HEK293T (cell line): ENCODE results near the gene BCAP31.

Experiments used
- CTCF ChIA-PET: fragments of 350-600 bp; formaldehyde crosslinking; extraction: SDS; loops from one replicate; lab custom pipeline; 2021; ENCODE audit warnings: antibody characterized with exemption, inconsistent platforms; lab: Yijun Ruan, JAX
- POLR2A ChIA-PET: fragments of 350-600 bp; formaldehyde crosslinking; extraction: SDS; loops from one replicate; lab custom pipeline; 2020; ENCODE audit warnings: antibody characterized with exemption, inconsistent platforms; lab: Yijun Ruan, JAX
- DNase-seq: peaks from one replicate; pipeline ENCODE4 v3.0.0; 2012; ENCODE audit warnings: mixed read lengths; ENCODE audit errors: extremely low spot score
- ARNT ChIP-seq: fragments of 450-650 bp; IDR thresholded peaks from 2 replicates; pipeline ENCODE4 v1.6.1; 2017; ENCODE audit warnings: mild to moderate bottlenecking
- BHLHE40 ChIP-seq: fragments of 450-650 bp; IDR thresholded peaks from 2 replicates; pipeline ENCODE4 v1.6.1; 2016; ENCODE audit warnings: mild to moderate bottlenecking, moderate library complexity, borderline replicate concordance
- CTBP1 ChIP-seq: fragments of 450-650 bp; IDR thresholded peaks from 2 replicates; pipeline ENCODE4 v1.6.1; 2016; ENCODE audit warnings: borderline replicate concordance
- ELF4 ChIP-seq: fragments of 450-650 bp; IDR thresholded peaks from 2 replicates; pipeline ENCODE4 v1.6.1; 2017; ENCODE audit warnings: antibody characterized with exemption
- FOXA1 ChIP-seq: fragments of 450-650 bp; IDR thresholded peaks from 2 replicates; pipeline ENCODE4 v1.6.1; 2016; ENCODE audit warnings: mild to moderate bottlenecking
- FOXK2 ChIP-seq: fragments of 450-650 bp; IDR thresholded peaks from 2 replicates; pipeline ENCODE4 v1.6.1; 2016; ENCODE audit warnings: mild to moderate bottlenecking
- FOXM1 ChIP-seq: fragments of 450-650 bp; IDR thresholded peaks from 2 replicates; pipeline ENCODE4 v1.6.1; 2017; ENCODE audit warnings: mild to moderate bottlenecking, borderline replicate concordance
- HDGF ChIP-seq: fragments of 450-650 bp; IDR thresholded peaks from 2 replicates; pipeline ENCODE4 v1.6.1; 2017; ENCODE audit warnings: antibody characterized with exemption, borderline replicate concordance
- L3MBTL2 ChIP-seq: fragments of 450-650 bp; conservative IDR thresholded peaks from 2 replicates; pipeline ENCODE4 v1.6.1; 2016; ENCODE audit warnings: mild to moderate bottlenecking
- LEF1 ChIP-seq: fragments of 450-650 bp; IDR thresholded peaks from 2 replicates; pipeline ENCODE4 v1.6.1; 2017; ENCODE audit warnings: mild to moderate bottlenecking, borderline replicate concordance
- NFRKB ChIP-seq: fragments of 450-650 bp; IDR thresholded peaks from 2 replicates; pipeline ENCODE4 v1.6.1; 2016; ENCODE audit warnings: mild to moderate bottlenecking, moderate library complexity
- SP1 ChIP-seq: fragments of 450-650 bp; IDR thresholded peaks from 2 replicates; pipeline ENCODE4 v1.6.1; 2017
- SUZ12 ChIP-seq: fragments of 450-650 bp; IDR thresholded peaks from 2 replicates; pipeline ENCODE4 v1.6.1; 2016; ENCODE audit warnings: mild to moderate bottlenecking
- TARDBP ChIP-seq: fragments of 450-650 bp; IDR thresholded peaks from 2 replicates; pipeline ENCODE4 v1.6.1; 2016
- ZNF384 ChIP-seq: fragments of 450-650 bp; IDR thresholded peaks from 2 replicates; pipeline ENCODE4 v1.6.1; 2016
- TF ChIP-seq, protein P1 (sequence below): fragments of 450-650 bp; IDR thresholded peaks from 2 replicates; pipeline ENCODE4 v1.6.1; 2016

The BCAP31 gene

GRCh38 chrX:153671589-153672530 is 52.3 kb downstream of the BCAP31 start:
- no peak for DNase-seq
- ChIA-PET CTCF (interaction anchor here (1.3 to 1.8 kb wide), 2 partner anchors 63 to 133 kb away, joined by 3 to 5 read pairs; no protein-coding TSS in a partner anchor), POLR2A (no interaction called here)
- TF ChIP-seq L3MBTL2 (no peak), FOXK2 (no peak), SP1 (no peak), ELF4 (no peak), NFRKB (no peak), SUZ12 (no peak), FOXM1 (no peak), ARNT (no peak), BHLHE40 (no peak)
- TF ChIP-seq, protein P1, sequence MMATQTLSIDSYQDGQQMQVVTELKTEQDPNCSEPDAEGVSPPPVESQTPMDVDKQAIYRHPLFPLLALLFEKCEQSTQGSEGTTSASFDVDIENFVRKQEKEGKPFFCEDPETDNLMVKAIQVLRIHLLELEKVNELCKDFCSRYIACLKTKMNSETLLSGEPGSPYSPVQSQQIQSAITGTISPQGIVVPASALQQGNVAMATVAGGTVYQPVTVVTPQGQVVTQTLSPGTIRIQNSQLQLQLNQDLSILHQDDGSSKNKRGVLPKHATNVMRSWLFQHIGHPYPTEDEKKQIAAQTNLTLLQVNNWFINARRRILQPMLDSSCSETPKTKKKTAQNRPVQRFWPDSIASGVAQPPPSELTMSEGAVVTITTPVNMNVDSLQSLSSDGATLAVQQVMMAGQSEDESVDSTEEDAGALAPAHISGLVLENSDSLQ: no peak

DNA sequence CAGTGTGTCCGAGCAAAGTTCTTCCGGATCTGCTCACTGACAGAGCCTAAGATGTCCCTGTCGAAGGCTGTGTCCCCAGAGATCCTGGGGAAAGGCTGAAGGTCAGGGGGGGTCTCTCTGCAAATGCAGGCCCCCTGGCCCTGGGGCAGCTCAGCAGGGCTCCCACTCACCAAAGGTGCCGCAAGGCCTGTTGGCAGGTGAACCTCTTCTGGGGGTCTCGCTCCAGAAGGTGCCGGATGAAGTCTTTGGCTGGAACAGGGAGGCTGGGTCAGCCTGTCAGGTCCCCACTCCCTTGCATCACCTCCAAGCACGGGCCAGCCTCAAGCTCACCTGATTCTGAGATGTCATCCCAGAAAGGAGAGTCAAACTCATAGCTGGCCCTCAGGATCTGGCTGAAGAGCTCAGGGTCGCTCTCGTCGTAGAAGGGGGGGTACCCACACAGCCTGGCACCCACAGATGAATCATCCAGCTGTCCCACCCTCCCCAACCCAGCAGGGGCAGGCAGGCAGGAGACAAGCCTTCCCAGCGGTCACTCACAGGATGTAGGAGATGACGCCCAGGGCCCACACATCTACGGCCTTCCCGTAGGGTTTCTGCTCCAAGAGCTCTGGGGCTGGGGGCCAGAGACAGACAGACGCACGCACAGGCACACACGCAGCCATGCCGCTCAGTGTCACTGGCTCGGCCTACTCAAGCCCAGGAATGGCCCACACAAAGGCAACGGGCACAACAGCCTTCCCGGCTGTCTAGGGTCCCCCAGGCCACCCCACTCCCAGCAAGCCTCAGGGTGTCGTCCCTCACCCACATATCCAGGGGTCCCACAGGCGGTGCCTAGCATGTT is 53.2 kb downstream of the BCAP31 start:
- DNase-seq: no peak
- POLR2A ChIA-PET: no interaction called here
- CTCF ChIA-PET: interaction anchor here (1.3 to 2.4 kb wide), 3 partner anchors 14 to 132 kb away, joined by 3 to 10 read pairs (median 5); no protein-coding TSS in a partner anchor
- TF ChIP-seq CTBP1 (no peak), ELF4 (no peak), LEF1 (no peak), ARNT (no peak), BHLHE40 (no peak), L3MBTL2 (no peak), FOXA1 (no peak), HDGF (no peak), SUZ12 (no peak), SP1 (no peak), FOXK2 (no peak), NFRKB (no peak), ZNF384 (no peak), TARDBP (no peak), FOXM1 (no peak)
- TF ChIP-seq, protein P1: no peak

- ChIA-PET POLR2A (no interaction called here), CTCF (interaction anchor here (0.6 to 3.1 kb wide), 12 partner anchors 13 to 180 kb away, joined by 3 to 17 read pairs (median 4); partner anchors contain the start of gene SLC6A8)
- DNase-seq: no peak
- no peak for TF ChIP-seq BHLHE40
- TF ChIP-seq SP1: no peak
- no peak for TF ChIP-seq NFRKB
- no peak for TF ChIP-seq CTBP1
- no peak for TF ChIP-seq SUZ12
- TF ChIP-seq ZNF384: no peak
- no peak for TF ChIP-seq FOXM1
- TF ChIP-seq L3MBTL2: no peak
- TF ChIP-seq ARNT: no peak
- TF ChIP-seq LEF1: no peak
- no peak for TF ChIP-seq ELF4
- TF ChIP-seq, protein P1: no peak
- no peak for TF ChIP-seq FOXK2
- no peak for TF ChIP-seq FOXA1
- TF ChIP-seq HDGF: no peak
- no peak for TF ChIP-seq TARDBP
Observed at GRCh38 chrX:153669901-153670731, 54.1 kb downstream of the BCAP31 start.

DNA sequence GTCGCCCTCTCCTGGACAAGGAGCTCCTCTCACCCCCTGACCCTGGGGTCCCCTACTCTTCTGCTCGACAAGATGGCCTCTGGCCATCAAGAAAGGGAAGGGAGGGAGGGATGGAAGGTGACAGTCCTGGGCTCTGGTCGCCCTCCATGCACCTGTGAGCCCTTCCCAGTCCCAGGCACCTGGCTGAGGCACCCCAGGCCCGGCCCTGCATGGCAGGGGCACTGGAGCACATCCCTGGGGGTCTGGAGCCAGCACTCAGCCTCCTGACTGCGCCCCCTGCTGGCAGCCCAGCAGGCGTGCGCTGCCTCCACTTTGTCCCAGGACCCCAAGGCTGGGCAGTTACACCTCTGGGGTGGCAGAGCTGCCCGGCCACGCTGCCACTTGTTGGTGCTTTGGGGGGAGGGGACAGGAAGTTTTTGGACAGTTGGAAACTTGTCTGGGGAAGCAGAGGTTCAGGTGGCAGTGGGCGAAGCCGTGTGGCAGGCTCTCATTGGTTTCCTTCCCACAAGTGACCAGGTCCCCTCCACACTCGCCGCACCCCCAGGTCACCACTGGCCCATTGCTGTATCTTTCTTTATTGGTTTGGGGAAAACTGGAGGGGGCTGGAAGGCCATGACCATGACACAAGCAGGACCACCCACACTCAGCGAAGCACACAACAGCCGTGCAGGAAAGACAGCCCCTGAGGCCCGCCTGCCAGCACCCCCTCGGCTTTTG is 54.9 kb downstream of the BCAP31 start:
- DNase-seq: peak; percentile 81
- ChIA-PET CTCF (interaction anchor here (0.5 to 3.1 kb wide), 26 partner anchors 9 to 728 kb away, joined by 3 to 21 read pairs (median 4); partner anchors contain the start of genes DUSP9 and SLC6A8), POLR2A (no interaction called here)
- no peak for TF ChIP-seq NFRKB
- peak; percentile 99 for TF ChIP-seq HDGF
- no peak for TF ChIP-seq BHLHE40
